HT-29 (cell line): ENCODE results near the gene ITPA. TPM values are rescaled to one million over a fixed set of nuclear protein-coding genes. Genes with fewer than 3 reads are reported as not detected.
"Not testable (repeated sequence)": the region's sequence is repeated elsewhere in the genome, so short reads cannot be mapped to it uniquely, and the experiment has no call there.

Experiments used
- DNase-seq: peaks from one replicate; pipeline ENCODE4 v3.0.0-alpha.2; 2015; ENCODE audit warnings: low spot score
- total RNA-seq: library from RNA; depleted of rRNA; stranded (reverse); fragments of >200 nt; shearing (Covaris generic); gene quantifications from 2 replicates; pipeline ENCODE4 v1.2.3, GENCODE V29; 2014

ITPA gene
- total RNA-seq, 1 experiment from 2014 or later: 132 TPM

DNA sequence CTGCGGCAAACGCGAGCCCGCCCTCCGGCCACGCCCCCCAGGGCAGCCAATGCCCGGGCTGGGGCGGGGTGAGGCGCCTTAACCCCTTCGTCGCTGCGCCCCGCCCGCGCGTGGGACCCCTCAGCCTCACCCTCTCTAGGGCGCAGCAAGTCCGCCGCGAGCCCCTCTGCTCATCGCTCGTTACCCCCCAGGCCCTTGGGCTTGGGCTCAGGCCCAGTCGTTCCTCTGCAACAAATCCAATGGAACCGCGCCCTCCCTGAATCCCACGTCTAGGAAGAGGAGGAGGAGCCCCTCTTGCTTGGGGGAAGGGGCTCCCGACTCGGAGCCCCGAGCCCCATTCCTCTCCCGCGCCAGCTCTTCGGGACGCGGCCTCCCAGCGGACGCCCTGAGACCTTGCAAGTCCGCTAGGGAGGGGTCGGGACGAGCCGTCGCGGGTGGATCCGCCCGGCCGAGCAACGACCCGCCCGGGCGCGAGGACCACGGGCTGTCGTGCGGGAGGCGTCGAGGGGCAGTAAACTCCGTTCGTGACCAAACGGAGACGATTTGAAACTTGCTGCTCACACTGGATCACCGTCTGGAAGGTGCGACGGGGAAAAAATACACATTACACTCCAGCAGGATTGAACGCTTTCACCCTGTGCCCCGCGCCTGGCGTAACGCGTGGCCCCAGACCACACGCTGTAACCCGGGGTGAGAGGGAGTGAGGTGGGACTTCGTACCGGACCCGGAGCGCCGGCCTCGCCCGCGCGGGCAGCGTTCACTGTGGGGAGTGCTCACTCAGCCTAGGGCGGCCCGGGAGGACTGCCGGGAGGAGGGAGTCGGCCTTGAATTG lies 35.5 kb upstream of the ITPA start:
- peak; percentile 71 for DNase-seq

DNA sequence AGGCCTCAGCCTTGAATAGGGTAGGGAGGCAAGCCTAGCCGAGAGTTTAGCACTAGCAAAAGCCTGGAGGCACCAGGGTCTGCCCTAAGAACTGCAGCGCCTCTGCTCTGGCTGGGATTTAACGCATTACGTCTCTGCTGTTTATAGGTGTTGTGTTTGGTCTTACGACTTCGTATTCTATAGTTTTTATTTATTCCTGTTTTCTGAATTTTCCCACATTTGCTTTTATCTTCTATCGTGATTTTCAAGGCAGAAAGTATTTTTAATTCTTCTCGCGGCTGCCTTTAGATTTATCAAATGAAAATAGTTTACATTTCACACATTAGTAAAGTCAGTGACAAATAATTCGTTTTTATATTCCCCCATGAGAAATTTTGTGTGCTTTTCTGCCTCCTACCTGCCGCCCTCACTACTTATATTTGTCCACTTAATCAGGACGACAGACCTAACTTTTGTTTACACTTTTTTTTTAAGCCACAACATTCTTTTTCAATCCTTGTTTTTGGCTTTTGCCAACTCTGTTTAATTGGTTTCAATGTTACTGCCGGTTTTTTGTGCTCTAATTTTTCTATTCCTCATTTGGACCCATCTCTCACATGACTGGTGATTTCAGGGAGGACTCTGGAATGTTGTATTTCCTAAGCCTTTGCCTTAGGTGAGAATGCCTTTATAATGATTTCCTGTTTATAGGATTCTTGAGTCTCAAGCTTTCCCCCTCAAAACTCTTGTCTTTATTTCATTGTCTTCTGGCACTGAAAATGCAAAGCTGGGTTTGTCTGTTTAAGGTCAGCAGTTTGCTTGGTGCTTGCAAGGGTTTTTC lies 34.6 kb upstream of the ITPA start:
- no peak for DNase-seq

DNA sequence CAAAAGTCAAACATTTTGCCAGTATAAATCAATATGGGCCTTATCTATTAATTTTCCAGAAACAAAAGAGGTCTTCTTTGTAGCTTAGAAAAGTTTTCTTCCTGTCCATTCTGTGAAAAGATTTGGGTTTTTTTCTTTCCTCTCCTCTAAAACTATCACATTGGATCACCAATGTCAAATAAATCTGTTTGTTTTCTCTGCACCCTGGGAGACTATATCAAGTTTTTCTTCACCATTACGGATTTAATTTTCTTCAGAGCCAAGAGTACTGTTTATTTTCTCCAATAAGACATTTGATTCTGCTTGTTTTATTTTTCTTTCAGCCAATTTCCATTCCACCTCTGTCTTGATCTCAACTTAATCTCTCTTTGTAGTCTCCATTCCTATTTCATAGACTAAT lies 34.0 kb upstream of the ITPA start:
- DNase-seq: no peak

DNA sequence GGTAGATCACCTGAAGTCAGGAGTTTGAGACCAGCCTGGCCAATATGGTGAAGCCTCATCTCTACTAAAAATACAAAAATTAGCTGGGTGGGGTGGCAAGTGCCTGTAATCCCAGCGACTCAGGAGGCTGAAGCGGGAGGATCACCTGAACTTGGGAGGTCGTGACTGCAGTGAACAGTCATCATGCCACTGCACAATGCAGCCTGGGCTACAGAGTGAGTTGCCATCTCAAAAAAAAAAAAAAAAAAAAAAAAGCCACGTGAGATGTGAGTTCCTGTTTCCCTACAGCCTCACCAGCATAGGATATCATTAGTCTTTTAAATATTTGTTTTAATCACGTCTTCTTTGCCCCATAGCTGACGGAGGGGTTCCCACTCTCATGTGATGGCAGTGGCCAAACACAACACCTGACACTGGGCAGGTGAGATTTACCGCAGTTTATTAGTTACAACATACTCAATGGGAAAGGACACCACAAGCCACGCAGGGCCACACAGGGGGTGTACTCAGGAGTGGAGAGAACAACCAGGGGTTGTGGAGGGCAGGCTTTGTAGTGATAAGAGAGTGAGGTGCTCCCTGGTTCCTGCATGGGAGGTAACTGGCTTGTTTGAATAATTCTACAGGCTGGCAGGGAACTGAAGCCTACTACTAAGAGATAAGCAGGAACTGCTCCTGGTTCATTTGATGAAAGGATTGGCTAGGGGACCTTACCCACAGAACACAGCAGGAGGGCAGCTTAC lies 31.4 kb upstream of the ITPA start:
- DNase-seq: no peak

DNA sequence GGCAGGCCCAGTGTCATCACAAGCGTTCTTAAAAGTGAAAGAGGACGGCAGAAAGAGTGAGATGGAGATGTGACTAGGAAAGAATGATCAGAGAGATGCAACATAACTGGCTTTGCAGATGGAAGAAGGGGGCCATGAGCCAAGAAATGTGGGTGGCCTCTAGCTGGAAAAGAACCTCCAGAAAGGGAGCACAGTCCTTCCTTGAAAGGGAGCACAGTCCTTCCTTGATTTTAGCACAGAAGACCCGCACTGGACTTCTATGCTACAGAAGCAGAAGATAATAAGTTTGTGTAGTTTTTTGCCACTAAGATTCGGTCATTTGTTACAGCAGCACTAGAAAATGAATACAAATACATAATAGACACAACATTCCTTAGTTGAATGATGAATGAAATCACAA lies 29.0 kb upstream of the ITPA start:
- DNase-seq: no peak

DNA sequence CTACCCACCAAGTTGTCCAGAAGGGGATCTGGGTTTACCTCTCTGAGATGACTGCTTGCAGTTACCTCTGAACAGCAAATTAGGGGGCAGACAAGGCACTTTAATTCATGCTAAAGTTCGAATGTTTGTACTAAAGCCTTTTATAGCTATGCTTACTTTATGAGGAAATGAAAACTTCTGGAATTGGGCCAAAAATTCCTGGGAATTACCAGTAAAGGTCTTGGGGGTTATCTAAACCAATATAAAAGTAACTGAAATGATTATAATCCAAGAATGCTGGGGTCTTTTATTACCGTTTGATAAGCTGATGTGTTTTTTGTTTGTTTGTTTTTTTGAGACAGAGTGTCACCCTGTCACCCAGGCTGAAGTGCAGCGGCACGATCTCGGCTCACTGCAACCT lies 28.0 kb upstream of the ITPA start:
- DNase-seq: no peak

DNA sequence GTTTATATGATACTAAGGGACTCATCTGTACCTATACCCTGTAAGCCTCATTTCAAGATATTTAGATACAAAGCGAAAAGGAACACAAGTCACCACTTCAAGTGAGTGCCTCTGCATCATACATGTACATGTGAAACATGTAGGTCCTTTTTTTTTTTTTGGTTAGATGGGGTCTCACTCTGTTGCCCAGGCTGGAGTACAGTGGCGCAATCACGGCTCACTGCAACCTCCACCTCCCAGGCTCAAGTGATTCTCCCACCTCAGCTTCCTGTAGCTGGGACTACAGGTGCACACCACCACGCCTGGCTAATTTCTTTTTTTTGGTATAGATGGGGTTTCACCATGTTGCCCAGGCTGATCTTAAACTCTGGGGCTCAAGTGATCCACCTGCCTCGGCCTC lies 26.9 kb upstream of the ITPA start:
- not testable (repeated sequence) for DNase-seq

DNA sequence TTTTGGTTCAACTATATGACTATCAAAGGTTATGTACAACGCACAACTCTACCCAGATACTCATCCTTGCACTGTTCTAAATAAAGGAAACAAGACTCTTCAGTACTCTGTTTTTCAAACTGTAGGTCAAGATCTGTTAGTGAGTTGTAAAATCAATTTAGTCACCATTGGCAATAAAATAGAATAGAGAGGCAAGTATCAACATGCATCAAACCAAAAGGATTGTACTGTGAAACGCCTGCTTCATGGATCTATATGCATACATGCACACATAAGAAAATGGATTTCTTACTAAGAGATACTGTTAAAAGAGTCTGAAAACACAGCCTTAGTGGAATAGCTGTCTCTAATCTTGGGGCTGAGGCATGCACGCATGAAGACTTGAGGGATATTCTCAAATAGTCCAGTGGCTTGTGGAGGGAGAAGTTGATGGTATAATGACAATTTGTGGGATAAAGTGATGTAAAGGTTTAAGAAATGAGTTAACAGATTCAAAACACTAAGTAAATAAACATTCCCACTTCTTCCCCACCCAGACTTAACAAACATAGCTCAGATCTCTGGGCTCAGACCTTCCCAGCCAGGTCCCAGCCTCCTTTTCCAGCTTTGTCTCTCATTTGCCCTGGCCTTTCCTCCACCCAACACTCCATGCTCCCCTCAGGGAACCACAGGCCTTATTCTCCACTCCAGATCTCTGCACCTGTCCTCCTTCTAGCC lies 25.2 kb upstream of the ITPA start:
- DNase-seq: no peak

DNA sequence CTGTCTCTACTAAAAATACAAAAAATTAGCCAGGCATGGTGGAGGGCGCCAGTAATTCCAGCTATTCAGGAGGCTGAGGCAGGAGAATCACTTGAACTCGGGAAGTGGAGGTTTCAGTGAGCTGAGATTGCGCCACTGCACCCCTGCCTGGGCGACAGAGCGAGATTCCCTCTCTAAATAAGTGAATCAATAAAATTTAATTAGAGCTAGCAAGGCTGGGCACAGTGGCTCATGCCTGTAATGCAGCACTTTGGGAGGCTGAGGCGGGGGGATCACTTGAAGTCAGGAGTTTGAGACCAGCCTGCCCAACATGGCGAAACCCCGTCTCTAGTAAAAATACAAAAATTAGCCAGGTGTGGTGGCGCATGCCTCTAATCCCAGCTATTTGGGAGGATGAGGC lies 21.4 kb upstream of the ITPA start:
- not testable (repeated sequence) for DNase-seq

DNA sequence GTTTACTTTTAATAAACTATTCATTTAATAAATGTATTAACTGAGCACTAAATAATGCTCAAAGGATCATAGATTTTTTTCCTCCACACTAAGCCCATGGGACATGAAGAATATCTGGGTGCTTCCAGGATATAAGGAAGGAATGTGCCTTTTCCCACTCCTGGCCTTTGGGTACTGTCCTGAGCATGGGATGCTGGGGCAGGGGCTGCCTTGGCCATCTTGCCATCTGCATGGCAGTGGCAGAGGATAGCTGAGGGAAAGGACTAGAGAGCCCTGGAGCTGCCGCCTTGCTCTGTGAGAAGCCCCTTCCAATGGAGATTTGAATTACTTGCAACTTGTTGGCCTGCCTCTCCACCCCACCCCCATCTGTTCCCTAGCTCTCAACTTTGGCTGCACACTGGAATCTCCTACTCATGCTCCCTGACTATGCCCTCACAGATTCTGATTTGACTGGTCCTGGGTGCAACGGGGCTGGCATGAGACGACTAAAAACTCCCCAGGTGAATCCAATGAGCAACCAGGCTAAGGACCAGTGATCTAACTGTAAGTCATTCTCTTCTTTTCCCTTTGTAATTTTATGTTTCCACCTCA lies 20.4 kb upstream of the ITPA start:
- no peak for DNase-seq

DNA sequence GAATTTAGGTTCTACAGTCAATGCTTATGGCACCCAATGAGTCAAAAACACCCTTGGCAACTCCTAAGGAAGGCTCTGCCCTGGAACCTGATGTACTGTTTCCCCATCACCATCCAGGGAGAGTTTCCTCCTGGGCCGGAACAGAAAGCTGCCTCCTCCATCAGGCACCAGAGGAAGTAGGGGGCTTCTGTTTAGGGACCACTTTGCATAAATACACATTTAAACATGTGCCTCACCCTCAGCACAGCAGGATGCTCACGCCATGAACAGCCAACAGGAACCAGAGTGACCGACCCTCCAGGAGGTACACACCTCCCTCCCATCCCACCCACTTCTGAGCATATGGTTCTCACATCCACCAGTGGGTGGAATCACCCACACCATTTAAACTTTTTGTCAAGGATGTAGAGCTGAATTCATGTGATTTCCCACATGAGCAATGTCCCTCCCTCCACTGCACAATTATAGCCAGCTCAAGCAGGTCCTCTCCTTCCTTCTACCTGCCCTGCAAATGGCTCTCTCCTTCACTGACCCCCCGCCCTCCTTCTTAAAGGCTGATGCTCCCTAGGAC lies 19.7 kb upstream of the ITPA start:
- DNase-seq: no peak

DNA sequence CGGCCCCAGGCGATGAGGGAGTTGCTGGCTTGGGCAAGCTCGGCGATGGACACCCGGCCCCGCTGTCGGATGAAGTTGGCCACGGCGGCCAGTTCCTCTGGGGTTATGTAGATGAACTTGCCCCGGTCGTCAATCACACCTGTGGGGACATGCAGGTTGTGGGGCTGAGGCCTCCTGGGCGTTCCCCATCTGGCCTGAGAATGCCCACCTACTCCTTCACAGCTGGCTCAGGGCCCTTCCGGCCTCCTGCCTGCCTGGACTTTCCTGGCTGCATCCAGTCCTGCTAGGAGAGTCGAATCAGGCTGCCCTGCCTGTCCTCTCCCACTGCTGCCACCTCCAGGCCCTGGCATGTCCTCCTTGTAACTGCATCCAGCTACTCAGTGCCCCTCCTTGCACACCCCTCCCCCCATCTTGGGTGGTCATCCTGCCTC lies 18.6 kb upstream of the ITPA start:
- DNase-seq: no peak

DNA sequence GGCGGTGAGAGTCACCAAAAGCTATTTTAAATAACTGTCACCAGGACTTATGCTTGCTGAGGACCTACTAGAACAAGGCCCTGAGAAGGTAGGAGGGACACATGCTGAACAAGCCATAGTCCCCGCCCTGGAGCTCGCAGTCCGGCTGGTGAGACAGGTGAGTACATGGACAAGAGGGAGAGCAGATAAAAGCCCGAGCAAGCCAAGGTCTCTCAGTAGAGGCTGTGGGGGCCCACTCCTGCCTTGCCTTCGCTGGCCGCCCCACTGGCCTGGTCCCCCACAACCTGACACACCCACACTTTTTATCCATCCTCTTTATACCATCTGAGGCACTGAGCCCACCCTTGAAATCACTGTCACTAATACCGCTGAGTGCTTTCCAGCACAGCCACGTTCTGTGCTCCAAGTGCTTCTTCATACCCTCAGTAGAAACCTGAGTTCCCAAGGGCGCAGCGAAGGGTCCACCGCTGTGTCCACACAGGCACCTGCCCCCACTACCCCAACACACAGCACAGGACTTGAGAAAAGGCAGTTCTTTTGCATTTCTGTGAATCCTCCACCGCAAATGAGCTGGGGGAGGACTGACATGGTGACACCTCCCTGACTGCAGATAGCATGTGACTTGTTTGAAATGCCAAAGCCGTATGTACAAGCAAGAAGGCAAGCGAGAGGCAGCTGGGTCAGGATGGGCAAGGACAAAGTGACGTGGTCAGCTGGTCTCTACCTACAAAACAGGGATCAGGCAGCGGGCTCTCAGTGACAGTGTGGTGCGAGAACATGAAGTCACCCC lies 16.9 kb upstream of the ITPA start:
- DNase-seq: no peak

DNA sequence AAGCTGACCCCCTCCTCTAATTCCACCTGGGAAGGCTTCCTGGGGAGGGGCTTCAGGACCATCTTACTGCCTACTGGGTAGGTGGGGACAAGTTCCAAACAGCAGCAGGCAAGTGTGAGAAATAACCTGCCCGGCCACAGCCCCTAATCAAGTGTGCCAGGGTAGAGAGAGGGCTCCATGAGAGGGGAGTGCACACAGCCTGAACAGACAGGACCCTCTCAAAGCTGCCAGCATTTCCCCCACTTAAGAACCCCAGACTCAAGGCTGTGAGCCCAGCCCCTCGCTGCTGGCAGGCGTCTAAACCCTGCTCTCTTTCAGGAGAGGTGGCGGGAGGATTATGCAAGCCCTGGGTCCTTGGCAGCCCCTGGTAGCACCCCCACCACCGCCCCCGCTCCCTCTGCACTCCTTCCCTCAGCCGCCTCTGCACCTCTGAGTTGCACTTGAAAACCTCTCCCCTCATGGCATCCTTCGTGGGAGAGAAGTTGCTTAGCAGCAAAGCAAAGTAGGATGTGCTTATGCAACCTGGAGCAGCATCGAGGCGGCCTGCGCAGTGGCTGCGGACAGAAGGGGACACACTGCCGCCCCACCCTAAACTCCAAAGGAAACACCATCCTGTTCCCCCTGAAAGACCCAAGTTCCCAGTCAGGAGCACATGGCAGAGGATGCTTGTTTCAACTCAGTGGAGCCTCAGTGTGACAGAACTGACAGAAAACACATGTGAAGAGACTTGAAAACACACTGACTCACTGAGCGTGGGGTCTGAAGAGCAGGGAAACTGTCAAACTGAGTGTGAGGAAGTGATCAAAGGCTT lies 15.3 kb upstream of the ITPA start:
- no peak for DNase-seq

DNA sequence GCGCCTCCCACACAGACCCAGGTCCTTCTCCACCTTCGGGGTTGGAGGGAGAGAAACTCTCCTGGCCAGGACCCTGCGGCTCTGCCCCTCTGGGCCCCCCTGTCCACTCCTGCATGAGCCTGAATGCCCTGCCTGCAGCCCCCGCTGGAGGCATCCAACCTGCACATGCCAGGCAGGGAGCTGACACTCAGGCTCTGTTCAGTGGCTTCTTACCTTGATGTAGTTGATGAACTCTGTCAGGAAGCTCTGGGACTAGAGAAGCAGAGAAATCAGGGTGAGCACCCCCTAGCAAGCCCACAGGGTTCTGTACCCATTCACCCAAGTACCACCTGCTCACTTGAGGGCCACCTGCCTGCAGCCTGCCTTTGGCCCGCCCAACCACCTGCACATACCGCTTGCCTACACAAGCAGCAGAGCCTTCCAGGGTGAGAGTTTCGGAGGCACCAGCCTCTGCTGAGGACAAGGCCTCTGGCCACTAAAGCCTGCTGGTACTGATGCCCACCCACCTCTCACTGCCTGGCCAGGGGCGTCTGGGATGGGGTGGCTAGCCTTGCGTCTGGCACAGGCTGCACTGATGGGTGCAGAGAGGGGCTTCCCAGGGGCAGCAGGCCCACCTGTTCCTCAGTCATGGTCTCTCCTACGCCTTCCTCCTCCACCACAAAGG lies 14.5 kb upstream of the ITPA start:
- no peak for DNase-seq

DNA sequence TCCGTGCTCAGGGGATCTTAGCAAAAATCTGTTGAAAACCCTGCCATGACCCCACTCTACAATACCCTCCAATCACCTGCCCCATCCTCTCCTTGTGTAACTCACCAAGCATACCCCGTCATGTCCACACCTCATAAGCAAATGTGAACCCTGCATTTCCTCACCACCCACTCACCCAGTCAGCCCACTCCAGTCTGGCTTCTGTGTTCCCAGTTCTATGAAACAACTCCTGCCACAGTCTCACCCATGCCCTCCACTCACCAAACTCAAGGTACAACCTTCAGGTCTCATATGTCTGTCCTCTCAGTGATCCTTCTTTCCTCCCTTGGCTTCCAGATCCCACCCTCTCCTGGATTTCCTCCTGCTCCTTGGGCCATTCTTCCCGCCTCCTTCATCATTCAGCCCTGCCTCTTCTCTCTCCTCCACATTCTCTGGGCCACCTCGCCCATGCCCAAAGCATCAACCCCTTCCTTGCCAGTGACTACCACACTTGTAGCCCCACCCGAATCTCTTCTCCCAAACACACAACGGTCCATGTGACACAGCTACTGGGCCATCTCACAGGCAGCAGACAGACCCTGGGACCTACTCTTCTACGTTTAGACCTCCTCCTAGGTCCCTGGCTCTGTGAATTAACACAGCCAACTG lies 13.6 kb upstream of the ITPA start:
- DNase-seq: no peak

DNA sequence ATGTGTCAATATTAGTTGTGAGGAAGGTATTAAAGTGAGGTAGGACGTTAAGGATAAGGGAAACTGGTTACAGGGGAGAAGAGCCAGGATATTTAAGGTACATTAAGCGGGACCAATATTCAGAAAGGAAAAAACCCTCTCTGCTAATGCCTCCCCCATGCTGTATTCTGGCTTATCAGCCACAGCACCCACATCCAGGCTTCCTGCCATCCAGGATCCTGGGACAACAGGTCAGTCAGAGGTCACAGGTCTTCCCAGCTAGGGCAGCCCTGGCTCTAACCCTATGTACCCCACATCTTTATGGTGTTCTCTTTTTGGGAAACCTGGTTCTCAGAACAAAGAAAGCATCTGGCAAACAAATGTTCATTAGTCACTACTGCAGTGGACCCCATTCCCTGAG lies 10.1 kb upstream of the ITPA start:
- no peak for DNase-seq
